ENCODE measurements around the gene CYP19A1. TPM values are rescaled to one million over a fixed set of nuclear protein-coding genes. Genes with fewer than 3 reads are reported as not detected.

Gene CYP19A1
- total RNA-seq, 2 experiments from 2014 or later: not detected

GRCh38 chr15:51333571-51333970 is 4.8 kb downstream of the CYP19A1 start:
- intact Hi-C loops (cut with micrococcal nuclease): no loop called here
- ChIA-PET CTCF (interaction anchor here (0.6 kb wide), 1 partner anchor 103 kb away, joined by 4 read pairs; no protein-coding TSS in a partner anchor), POLR2A (no interaction called here)
- H3K27me3 Mint-ChIP-seq: no peaks in the 10 kb centered on the region
- DNase-seq: no peak
- no peaks in the 10 kb centered on the region for H3K4me1 Mint-ChIP-seq (ENCODE audit: low read depth)
- no peaks in the 10 kb centered on the region for H3K9me3 Mint-ChIP-seq
- no peaks in the 10 kb centered on the region for H3K36me3 Mint-ChIP-seq
- H3K27ac Mint-ChIP-seq: no peak overlapping the region
- no peak overlapping the region for H3K4me3 Mint-ChIP-seq

DNA sequence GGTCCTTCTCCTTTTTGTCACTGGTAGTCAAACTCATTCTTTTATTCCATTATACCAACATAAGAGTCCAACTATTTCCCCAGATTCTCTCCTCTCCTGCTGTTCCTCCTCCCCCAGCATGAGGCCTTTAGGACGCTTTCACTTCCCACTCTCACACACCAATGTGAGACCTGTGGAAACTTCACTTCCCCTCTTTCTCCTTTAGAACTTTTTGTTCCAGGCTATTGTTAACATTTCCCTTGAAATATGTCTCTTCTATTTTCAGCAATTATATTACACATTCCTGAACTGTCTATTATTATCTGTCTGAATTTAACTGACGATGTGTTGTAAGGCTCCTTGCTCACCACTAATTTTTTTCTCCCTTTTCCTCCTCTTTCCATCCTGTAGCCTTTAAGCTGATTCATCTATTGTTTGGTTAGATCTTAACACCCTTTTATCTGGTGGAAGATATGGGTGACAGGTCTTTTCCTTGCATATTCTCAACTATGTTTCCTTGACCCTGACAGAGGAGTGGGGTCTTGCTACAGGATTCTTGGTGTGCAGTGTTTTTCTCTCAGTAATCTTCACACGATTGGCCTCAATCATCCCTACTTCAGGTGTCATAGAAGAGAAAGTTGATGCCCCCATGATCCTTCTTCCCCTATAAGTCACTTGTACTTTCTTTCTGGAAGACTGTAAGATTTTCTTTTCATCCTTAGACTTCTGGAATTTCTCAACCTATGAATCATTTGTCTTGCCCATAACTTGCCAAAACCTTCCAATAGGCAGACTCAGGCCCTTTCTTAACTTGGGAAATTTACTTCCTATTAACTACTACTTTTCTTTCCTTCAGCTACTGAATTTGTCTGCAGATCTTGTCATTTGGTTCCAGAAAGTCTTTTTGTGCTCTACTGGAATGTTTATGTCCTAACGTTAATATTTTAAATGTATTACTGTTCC is 5.9 kb downstream of the CYP19A1 start:
- CTCF ChIA-PET: no interaction called here
- Mint-ChIP-seq H3K36me3 (no peaks in the 10 kb centered on the region), H3K27ac (no peak overlapping the region), H3K4me1 (ENCODE audit: low read depth) (no peaks in the 10 kb centered on the region), H3K4me3 (no peak overlapping the region), H3K9me3 (no peaks in the 10 kb centered on the region), H3K27me3 (no peaks in the 10 kb centered on the region)
- DNase-seq: no peak
- POLR2A ChIA-PET: no interaction called here
- intact Hi-C loops (cut with micrococcal nuclease): no loop called here

GRCh38 chr15:51331141-51331540 is 7.3 kb downstream of the CYP19A1 start:
- CTCF ChIA-PET: no interaction called here
- POLR2A ChIA-PET: no interaction called here

DNA sequence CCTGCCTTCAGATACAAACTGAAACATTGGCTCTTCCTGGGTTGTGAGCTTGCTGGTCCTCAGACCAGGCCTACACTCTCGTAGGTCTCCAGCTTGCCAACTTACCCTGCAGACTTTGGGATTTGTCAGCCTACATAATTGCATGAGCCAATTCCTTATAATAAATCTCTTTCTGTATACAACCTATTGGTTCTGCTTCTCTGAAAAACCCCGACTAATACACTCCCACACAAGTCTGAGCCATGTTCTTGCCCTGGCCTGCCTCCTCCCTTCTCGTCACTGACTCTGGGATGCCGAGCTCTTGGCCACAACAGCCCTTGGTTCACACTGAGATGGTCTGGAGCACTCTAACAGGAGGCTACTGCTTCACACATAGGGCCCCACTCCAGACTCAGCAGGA is 9.5 kb downstream of the CYP19A1 start:
- H3K27ac Mint-ChIP-seq: no peak overlapping the region
- H3K27me3 Mint-ChIP-seq: no peaks in the 10 kb centered on the region
- no peaks in the 10 kb centered on the region for H3K4me1 Mint-ChIP-seq (ENCODE audit: low read depth)
- intact Hi-C loops (cut with micrococcal nuclease): no loop called here
- no peak for DNase-seq
- CTCF ChIA-PET: no interaction called here
- POLR2A ChIA-PET: no interaction called here
- H3K36me3 Mint-ChIP-seq: no peaks in the 10 kb centered on the region
- H3K9me3 Mint-ChIP-seq: no peaks in the 10 kb centered on the region
- H3K4me3 Mint-ChIP-seq: no peak overlapping the region

More at GRCh38 chr15:51331141-51331540, 7.3 kb downstream of the CYP19A1 start:
- Mint-ChIP-seq H3K27me3 (no peaks in the 10 kb centered on the region), H3K9me3 (no peaks in the 10 kb centered on the region), H3K36me3 (no peaks in the 10 kb centered on the region), H3K4me1 (ENCODE audit: low read depth) (no peaks in the 10 kb centered on the region), H3K4me3 (no peak overlapping the region), H3K27ac (no peak overlapping the region)
- no peak for DNase-seq
- intact Hi-C loops (cut with micrococcal nuclease): no loop called here

DNA sequence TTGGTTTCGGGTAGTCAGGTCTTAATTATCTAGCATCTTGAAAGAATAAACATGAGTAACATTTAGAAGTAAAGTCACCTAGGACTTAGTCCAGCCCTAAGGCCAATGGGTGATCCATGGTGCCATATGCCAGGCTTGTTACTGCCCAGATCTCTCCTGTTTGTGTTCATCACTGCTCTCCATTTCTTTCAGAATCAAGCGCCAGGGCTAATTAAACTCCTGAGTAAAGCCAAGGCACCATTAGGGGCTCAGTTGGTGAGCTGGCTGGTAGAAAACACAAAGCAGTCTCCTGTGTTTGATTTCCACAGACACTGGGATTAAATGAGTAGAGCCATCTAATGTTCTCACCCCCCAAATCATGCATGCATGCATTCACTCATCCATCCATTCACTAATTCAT is 11.3 kb downstream of the CYP19A1 start:
- Mint-ChIP-seq H3K4me3 (no peak overlapping the region), H3K4me1 (ENCODE audit: low read depth) (no peaks in the 10 kb centered on the region), H3K27me3 (no peaks in the 10 kb centered on the region), H3K27ac (no peak overlapping the region), H3K36me3 (no peaks in the 10 kb centered on the region), H3K9me3 (no peaks in the 10 kb centered on the region)
- ChIA-PET CTCF (no interaction called here), POLR2A (no interaction called here)
- intact Hi-C loops (cut with micrococcal nuclease): no loop called here
- DNase-seq: no peak

- CTCF ChIA-PET: no interaction called here
- DNase-seq: no peak
- H3K9me3 Mint-ChIP-seq: no peaks in the 10 kb centered on the region
- H3K27me3 Mint-ChIP-seq: peaks cover 2% of the 10 kb centered on the region
- H3K36me3 Mint-ChIP-seq: no peaks in the 10 kb centered on the region
- no peaks in the 10 kb centered on the region for H3K4me1 Mint-ChIP-seq (ENCODE audit: low read depth)
- intact Hi-C loops (cut with micrococcal nuclease): no loop called here
- no peak overlapping the region for H3K4me3 Mint-ChIP-seq
- POLR2A ChIA-PET: no interaction called here
- H3K27ac Mint-ChIP-seq: no peak overlapping the region
Measured at GRCh38 chr15:51325167-51325566, 13.2 kb downstream of the CYP19A1 start.

- H3K36me3 Mint-ChIP-seq: no peaks in the 10 kb centered on the region
- POLR2A ChIA-PET: no interaction called here
- H3K27me3 Mint-ChIP-seq: peaks cover 2% of the 10 kb centered on the region
- H3K4me3 Mint-ChIP-seq: no peak overlapping the region
- H3K27ac Mint-ChIP-seq: no peak overlapping the region
- no peaks in the 10 kb centered on the region for H3K4me1 Mint-ChIP-seq (ENCODE audit: low read depth)
- intact Hi-C loops (cut with micrococcal nuclease): no loop called here
- CTCF ChIA-PET: interaction anchor here (1.3 kb wide), 1 partner anchor 161 kb away, joined by 4 read pairs; no protein-coding TSS in a partner anchor
- H3K9me3 Mint-ChIP-seq: no peaks in the 10 kb centered on the region
- no peak for DNase-seq
Measured at GRCh38 chr15:51323749-51324148, 14.6 kb downstream of the CYP19A1 start.

- Mint-ChIP-seq H3K36me3 (no peaks in the 10 kb centered on the region), H3K27me3 (peaks cover 2% of the 10 kb centered on the region), H3K4me1 (ENCODE audit: low read depth) (no peaks in the 10 kb centered on the region), H3K4me3 (no peak overlapping the region), H3K9me3 (no peaks in the 10 kb centered on the region), H3K27ac (no peak overlapping the region)
- DNase-seq: no peak
- ChIA-PET POLR2A (no interaction called here), CTCF (interaction anchor here (0.7 to 1.3 kb wide), 2 partner anchors 160 to 874 kb away, joined by 4 to 6 read pairs; no protein-coding TSS in a partner anchor)
- intact Hi-C loops (cut with micrococcal nuclease): no loop called here
Measured at GRCh38 chr15:51322621-51323296, 15.6 kb downstream of the CYP19A1 start.

- DNase-seq: no peak
Measured at GRCh38 chr15:51321316-51321715, 17.1 kb downstream of the CYP19A1 start.

DNA sequence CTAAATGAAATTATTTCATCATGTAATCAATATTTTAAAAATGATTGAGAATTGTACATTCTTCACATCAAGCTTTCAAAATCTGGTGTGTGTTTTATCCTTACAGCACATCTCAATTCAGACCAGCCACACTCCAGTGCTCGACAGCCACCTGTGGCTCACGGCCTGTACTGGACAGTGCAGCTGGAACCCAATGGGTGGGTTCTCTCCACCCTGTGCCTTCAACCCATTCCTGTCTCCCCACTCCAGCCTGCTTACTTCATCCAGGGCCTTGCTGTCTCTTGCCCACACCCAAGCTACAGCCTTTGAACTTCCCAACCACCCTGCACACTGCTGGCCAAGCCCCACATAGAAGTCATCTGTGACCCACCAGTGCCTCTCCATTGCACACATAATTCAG is 17.6 kb downstream of the CYP19A1 start:
- intact Hi-C loops (cut with micrococcal nuclease): no loop called here
- ChIA-PET CTCF (no interaction called here), POLR2A (no interaction called here)
- H3K4me1 Mint-ChIP-seq (ENCODE audit: low read depth): no peaks in the 10 kb centered on the region
- DNase-seq: no peak
- no peaks in the 10 kb centered on the region for H3K36me3 Mint-ChIP-seq
- H3K4me3 Mint-ChIP-seq: no peak overlapping the region
- no peak overlapping the region for H3K27ac Mint-ChIP-seq
- no peaks in the 10 kb centered on the region for H3K9me3 Mint-ChIP-seq
- H3K27me3 Mint-ChIP-seq: peaks cover 2% of the 10 kb centered on the region

More at GRCh38 chr15:51321316-51321715, 17.1 kb downstream of the CYP19A1 start:
- intact Hi-C loops (cut with micrococcal nuclease): no loop called here
- H3K27ac Mint-ChIP-seq: no peak overlapping the region
- POLR2A ChIA-PET: no interaction called here
- no peaks in the 10 kb centered on the region for H3K9me3 Mint-ChIP-seq
- peaks cover 2% of the 10 kb centered on the region for H3K27me3 Mint-ChIP-seq
- H3K4me1 Mint-ChIP-seq (ENCODE audit: low read depth): no peaks in the 10 kb centered on the region
- no peak overlapping the region for H3K4me3 Mint-ChIP-seq
- CTCF ChIA-PET: no interaction called here
- H3K36me3 Mint-ChIP-seq: no peaks in the 10 kb centered on the region

- intact Hi-C loops (cut with micrococcal nuclease): no loop called here
- DNase-seq: no peak
- H3K27ac Mint-ChIP-seq: no peak overlapping the region
- H3K9me3 Mint-ChIP-seq: no peaks in the 10 kb centered on the region
- H3K4me1 Mint-ChIP-seq (ENCODE audit: low read depth): no peaks in the 10 kb centered on the region
- POLR2A ChIA-PET: no interaction called here
- no peak overlapping the region for H3K4me3 Mint-ChIP-seq
- CTCF ChIA-PET: no interaction called here
- H3K36me3 Mint-ChIP-seq: no peaks in the 10 kb centered on the region
- H3K27me3 Mint-ChIP-seq: peaks cover 2% of the 10 kb centered on the region
Measured at GRCh38 chr15:51319539-51319938, 18.9 kb downstream of the CYP19A1 start.

DNA sequence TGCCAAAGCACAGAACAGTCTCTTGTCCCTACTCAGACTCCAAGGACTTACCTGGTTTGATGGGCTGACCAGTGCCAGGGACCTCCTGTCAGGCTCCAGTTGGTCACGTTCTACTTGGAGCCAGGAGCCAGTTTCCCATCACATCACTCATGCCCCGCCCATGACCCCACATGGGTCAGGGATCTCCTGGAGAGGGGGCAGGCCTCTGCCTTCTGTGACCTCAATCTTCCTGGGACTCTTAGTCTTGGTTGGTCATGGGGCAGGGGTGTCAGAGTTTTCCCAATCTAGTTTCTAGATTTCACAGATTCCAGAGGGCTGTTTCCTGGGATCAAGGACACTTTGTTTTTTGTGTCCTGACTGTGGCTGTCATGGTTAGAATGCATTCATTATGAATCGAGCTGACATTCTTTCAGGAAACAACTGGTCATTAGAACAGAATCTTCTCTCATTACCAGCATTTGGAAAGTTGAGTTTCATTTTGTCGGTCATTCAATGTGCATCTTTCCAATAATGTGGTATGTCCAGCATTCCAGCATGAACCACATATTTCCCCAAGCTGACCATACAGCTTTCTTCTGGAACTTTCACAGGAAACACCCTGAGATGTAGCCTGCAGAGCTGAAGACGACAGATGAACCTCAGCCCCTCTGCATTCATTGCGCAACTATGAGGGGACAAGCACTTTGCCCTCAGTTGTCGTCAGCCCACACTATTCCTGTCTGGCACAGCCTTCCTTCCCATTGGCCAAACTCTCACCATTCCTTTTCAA is 19.8 kb downstream of the CYP19A1 start:
- H3K27me3 Mint-ChIP-seq: peaks cover 2% of the 10 kb centered on the region
- ChIA-PET POLR2A (no interaction called here), CTCF (no interaction called here)
- intact Hi-C loops (cut with micrococcal nuclease): no loop called here
- DNase-seq: no peak
- H3K27ac Mint-ChIP-seq: no peak overlapping the region
- H3K9me3 Mint-ChIP-seq: no peaks in the 10 kb centered on the region
- H3K36me3 Mint-ChIP-seq: no peaks in the 10 kb centered on the region
- no peaks in the 10 kb centered on the region for H3K4me1 Mint-ChIP-seq (ENCODE audit: low read depth)
- no peak overlapping the region for H3K4me3 Mint-ChIP-seq
